Measurements from ENCODE around the gene IFI27L2. TPM values are rescaled to one million over a fixed set of nuclear protein-coding genes. Genes with fewer than 3 reads are reported as not detected.

IFI27L2 gene
- total and polyA plus RNA-seq, 2 of the 8 experiments (the other 6 are each of a cell fraction or from before 2014, with no cell fraction given) = 14.0 to 69.6 TPM

- FAIRE-seq = no peak
- Histone ChIP-seq H3K23me2 (ENCODE audit: low read depth, low read length) (0 out of 2 replicates have a peak, but pooled peaks cover 3% of the 10 kb centered on the region), H4K5ac (ENCODE audit: insufficient read length, low read depth, low read length) (no peak overlapping the region), H4K20me1 (replicated peaks in 1 of 2; ENCODE audit: control insufficient read depth in 1 of 2, insufficient read depth in 2 of 2, low read length in 2 of 2) (no peaks in the 10 kb centered on the region), H3K4me1 (replicated peaks in 1 of 4; ENCODE audit: control insufficient read depth in 3 of 4, insufficient read depth in 4 of 4, low read length in 3 of 4) (peaks cover 0 to 4% (median 1%) of the 10 kb centered on the region in 4 experiments; a peak in 3 of 7 replicates), H2BK15ac (ENCODE audit: low read length) (no peak overlapping the region), H2BK5ac (ENCODE audit: low read depth, low read length) (no peak overlapping the region), H3K23ac (ENCODE audit: insufficient read length) (no peak overlapping the region), H3K9me3 (ENCODE audit: insufficient read depth in 2 of 2, low read depth in 1 of 2, low read length in 1 of 2) (peaks cover 2 to 7% of the 10 kb centered on the region in 2 experiments; a peak in 1 of 4 replicates), H3K4me2 (ENCODE audit: insufficient read depth in 1 of 2, low read depth in 2 of 2, low read length in 2 of 2) (no peak overlapping the region), H3K79me1 (ENCODE audit: low read depth, low read length) (no peaks in the 10 kb centered on the region), H2BK12ac (ENCODE audit: low read depth, low read length) (no peak overlapping the region), H3K79me2 (ENCODE audit: control insufficient read depth in 1 of 2, insufficient read depth in 2 of 2, low read length in 2 of 2) (no peaks in the 10 kb centered on the region), H3K27me3 (replicated peaks in 1 of 4; ENCODE audit: control insufficient read depth in 3 of 4, extremely low read depth in 1 of 4, insufficient read depth in 3 of 4, low read length in 3 of 4) (peaks cover 0 to 2% (median 0%) of the 10 kb centered on the region in 4 experiments; a peak in 2 of 7 replicates), H3K9ac (replicated peaks in 1 of 4; ENCODE audit: extremely low read depth in 1 of 4, low read depth in 3 of 4, low read length in 3 of 4) (no peak overlapping the region), H3K4ac (replicated peaks; ENCODE audit: insufficient read length, low read depth, low read length) (no peak overlapping the region), H3K27ac (ENCODE audit: low read depth, low read length) (no peak overlapping the region), H2AFZ (ENCODE audit: low read length) (no peak overlapping the region), H3K36me3 (ENCODE audit: control insufficient read depth in 2 of 4, insufficient read depth in 4 of 4, low read length in 3 of 4) (no peaks in the 10 kb centered on the region), H2AK5ac (ENCODE audit: low read depth, low read length) (no peak overlapping the region), H4K8ac (ENCODE audit: extremely low read depth, insufficient read depth, low read length) (no peak overlapping the region), H2BK120ac (replicated peaks; ENCODE audit: low read depth, low read length) (no peak overlapping the region), H3K14ac (ENCODE audit: insufficient read length) (no peak overlapping the region), H3K56ac (replicated peaks; ENCODE audit: insufficient read length, low read depth, low read length) (no peak overlapping the region), H3K4me3 (ENCODE audit: extremely low read depth in 1 of 4, insufficient read depth in 2 of 4, low read depth in 3 of 4, low read length in 4 of 4) (no peak overlapping the region), H3K18ac (ENCODE audit: extremely low read depth, low read length) (no peak overlapping the region), H2BK20ac (ENCODE audit: low read length) (no peak overlapping the region), H4K91ac (replicated peaks; ENCODE audit: insufficient read length, low read length) (no peak overlapping the region)
- WGBS, 2 experiments (ENCODE audit: extremely low coverage in 1 of 2, insufficient coverage in 1 of 2, insufficient read length in 1 of 2, insufficient replicate concordance in 2 of 2, low coverage in 1 of 2, low lambda C conversion rate in 2 of 2, missing lambda C conversion rate in 1 of 2) = 100% methylated on average over 1 of the region's 1 CpG; no CpG with 5 or more reads in 1 of the 2 experiments
- CTCF ChIA-PET (ENCODE audit: partially characterized antibody) = interaction anchor here (1.0 to 2.2 kb wide), 4 partner anchors 14 to 87 kb away, joined by 3 to 12 read pairs (median 4); no protein-coding TSS in a partner anchor
- DNase-seq (ENCODE audit: low read depth in 1 of 2, low spot score in 2 of 2) = no peak
- POLR2A ChIA-PET (ENCODE audit: partially characterized antibody) = no interaction called here
- TF ChIP-seq, protein P1, sequence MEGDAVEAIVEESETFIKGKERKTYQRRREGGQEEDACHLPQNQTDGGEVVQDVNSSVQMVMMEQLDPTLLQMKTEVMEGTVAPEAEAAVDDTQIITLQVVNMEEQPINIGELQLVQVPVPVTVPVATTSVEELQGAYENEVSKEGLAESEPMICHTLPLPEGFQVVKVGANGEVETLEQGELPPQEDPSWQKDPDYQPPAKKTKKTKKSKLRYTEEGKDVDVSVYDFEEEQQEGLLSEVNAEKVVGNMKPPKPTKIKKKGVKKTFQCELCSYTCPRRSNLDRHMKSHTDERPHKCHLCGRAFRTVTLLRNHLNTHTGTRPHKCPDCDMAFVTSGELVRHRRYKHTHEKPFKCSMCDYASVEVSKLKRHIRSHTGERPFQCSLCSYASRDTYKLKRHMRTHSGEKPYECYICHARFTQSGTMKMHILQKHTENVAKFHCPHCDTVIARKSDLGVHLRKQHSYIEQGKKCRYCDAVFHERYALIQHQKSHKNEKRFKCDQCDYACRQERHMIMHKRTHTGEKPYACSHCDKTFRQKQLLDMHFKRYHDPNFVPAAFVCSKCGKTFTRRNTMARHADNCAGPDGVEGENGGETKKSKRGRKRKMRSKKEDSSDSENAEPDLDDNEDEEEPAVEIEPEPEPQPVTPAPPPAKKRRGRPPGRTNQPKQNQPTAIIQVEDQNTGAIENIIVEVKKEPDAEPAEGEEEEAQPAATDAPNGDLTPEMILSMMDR (IDR thresholded peaks at IDR 0.05; ENCODE audit: control extremely low read depth in 1 of 3, insufficient read depth in 1 of 3, low read depth in 1 of 3, low read length in 3 of 3) = no peak
- no peak for TF ChIP-seq TCF12 (IDR thresholded peaks at IDR 0.05; ENCODE audit: low read depth, low read length)
- TF ChIP-seq SIX5 (IDR thresholded peaks at IDR 0.05; ENCODE audit: low read depth, low read length) = no peak
- TF ChIP-seq ATF2 (IDR thresholded peaks at IDR 0.05; ENCODE audit: low read length) = no peak
- no peak for TF ChIP-seq USF2 (IDR thresholded peaks at IDR 0.05; ENCODE audit: low read length)
- TF ChIP-seq HDAC2 (IDR thresholded peaks at IDR 0.05; ENCODE audit: borderline replicate concordance in 1 of 2, low read depth in 2 of 2, low read length in 2 of 2) = no peak
- no peak for TF ChIP-seq KDM4A (IDR thresholded peaks at IDR 0.05; ENCODE audit: low read depth, low read length, severe bottlenecking)
- TF ChIP-seq POU5F1 (IDR thresholded peaks at IDR 0.05; ENCODE audit: low read depth, low read length) = no peak
These were observed 5.5 kb downstream of the IFI27L2 start for GRCh38 chr14:94123868-94124267.
